ENCODE measurements around the gene PKN2.
"Not testable (repeated sequence)": the region's sequence is repeated elsewhere in the genome, so short reads cannot be mapped to it uniquely, and the experiment has no call there.

DNA sequence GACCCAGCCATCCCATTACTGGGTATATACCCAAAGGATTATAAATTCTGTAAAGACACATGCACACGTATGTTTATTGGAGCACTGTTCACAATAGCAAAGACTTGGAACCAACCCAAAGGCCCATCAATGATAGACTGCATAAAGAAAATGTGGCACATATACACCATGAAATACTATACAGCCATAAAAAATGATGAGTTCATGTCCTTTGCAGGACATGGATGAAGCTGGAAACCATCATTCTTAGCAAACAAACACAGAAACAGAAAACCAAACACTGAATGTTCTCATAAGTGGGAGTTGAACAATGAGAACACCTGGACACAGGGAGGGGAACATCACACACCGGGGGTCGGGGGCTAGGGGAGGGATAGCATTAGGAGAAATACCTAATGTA lies 135.6 kb downstream of the PKN2 start:
- TF ChIP-seq, protein P1, sequence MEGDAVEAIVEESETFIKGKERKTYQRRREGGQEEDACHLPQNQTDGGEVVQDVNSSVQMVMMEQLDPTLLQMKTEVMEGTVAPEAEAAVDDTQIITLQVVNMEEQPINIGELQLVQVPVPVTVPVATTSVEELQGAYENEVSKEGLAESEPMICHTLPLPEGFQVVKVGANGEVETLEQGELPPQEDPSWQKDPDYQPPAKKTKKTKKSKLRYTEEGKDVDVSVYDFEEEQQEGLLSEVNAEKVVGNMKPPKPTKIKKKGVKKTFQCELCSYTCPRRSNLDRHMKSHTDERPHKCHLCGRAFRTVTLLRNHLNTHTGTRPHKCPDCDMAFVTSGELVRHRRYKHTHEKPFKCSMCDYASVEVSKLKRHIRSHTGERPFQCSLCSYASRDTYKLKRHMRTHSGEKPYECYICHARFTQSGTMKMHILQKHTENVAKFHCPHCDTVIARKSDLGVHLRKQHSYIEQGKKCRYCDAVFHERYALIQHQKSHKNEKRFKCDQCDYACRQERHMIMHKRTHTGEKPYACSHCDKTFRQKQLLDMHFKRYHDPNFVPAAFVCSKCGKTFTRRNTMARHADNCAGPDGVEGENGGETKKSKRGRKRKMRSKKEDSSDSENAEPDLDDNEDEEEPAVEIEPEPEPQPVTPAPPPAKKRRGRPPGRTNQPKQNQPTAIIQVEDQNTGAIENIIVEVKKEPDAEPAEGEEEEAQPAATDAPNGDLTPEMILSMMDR (IDR thresholded peaks at IDR 0.05; ENCODE audit: low read depth, low read length) = not testable (repeated sequence)
- not testable (repeated sequence) for TF ChIP-seq POLR2A (IDR thresholded peaks at IDR 0.05; ENCODE audit: extremely low read depth, insufficient read length); MYC (IDR thresholded peaks at IDR 0.05; ENCODE audit: low read depth, low read length)
- TF ChIP-seq, protein P2, sequence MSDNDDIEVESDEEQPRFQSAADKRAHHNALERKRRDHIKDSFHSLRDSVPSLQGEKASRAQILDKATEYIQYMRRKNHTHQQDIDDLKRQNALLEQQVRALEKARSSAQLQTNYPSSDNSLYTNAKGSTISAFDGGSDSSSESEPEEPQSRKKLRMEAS (IDR thresholded peaks at IDR 0.05; ENCODE audit: low read depth, low read length) = not testable (repeated sequence)
